ENCODE data around the gene EFNA3. TPM values are rescaled to one million over a fixed set of nuclear protein-coding genes. Genes with fewer than 3 reads are reported as not detected.

Gene EFNA3
- polyA plus RNA-seq, 3 donors = 0.45 to 1.7 (median 0.92) TPM

DNA sequence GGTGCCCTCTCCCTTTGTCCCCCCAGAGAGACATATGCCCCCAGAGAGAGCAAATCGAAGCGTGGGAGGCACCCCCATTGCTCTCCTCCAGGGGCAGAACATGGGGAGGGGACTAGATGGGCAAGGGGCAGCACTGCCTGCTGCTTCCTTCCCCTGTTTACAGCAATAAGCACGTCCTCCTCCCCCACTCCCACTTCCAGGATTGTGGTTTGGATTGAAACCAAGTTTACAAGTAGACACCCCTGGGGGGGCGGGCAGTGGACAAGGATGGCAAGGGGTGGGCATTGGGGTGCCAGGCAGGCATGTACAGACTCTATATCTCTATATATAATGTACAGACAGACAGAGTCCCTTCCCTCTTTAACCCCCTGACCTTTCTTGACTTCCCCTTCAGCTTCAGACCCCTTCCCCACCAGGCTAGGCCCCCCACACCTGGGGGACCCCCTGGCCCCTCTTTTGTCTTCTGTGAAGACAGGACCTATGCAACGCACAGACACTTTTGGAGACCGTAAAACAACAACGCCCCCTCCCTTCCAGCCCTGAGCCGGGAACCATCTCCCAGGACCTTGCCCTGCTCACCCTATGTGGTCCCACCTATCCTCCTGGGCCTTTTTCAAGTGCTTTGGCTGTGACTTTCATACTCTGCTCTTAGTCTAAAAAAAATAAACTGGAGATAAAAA lies 8.4 kb downstream of the EFNA3 start:
- Histone ChIP-seq H3K9ac (ENCODE audit: insufficient read depth, low read length, poor library complexity, severe bottlenecking) (no peak overlapping the region), H3K79me2 (ENCODE audit: insufficient read depth, low read length) (no peaks in the 10 kb centered on the region), H3K4me3 (replicated peaks in 1 of 3; ENCODE audit: low read depth in 2 of 3, low read length in 3 of 3) (no peak overlapping the region), H2AFZ (ENCODE audit: insufficient read depth, low read depth, low read length, poor library complexity, severe bottlenecking) (no peak overlapping the region), H3K9me3 (replicated peaks in 1 of 2; ENCODE audit: control insufficient read depth in 1 of 2, insufficient read depth in 1 of 2, low read length in 2 of 2) (peaks cover 0 to 12% of the 10 kb centered on the region in 2 donors), H4K20me1 (ENCODE audit: insufficient read depth, low read length) (peaks cover 23% of the 10 kb centered on the region), H3K4me1 (ENCODE audit: control insufficient read depth in 1 of 2, insufficient read depth in 2 of 2, low read length in 2 of 2) (peaks cover 31 to 39% of the 10 kb centered on the region in 2 donors), H3K27me3 (ENCODE audit: control insufficient read depth in 2 of 2, insufficient read depth in 2 of 2, low read length in 2 of 2) (peaks cover 18 to 25% of the 10 kb centered on the region in 2 donors), H3K36me3 (replicated peaks in 1 of 2; ENCODE audit: control insufficient read depth in 1 of 2, insufficient read depth in 2 of 2, low read length in 2 of 2) (no peaks in the 10 kb centered on the region), H3K27ac (ENCODE audit: low read depth in 1 of 2, low read length in 2 of 2) (no peak overlapping the region), H3K4me2 (replicated peaks; ENCODE audit: extremely low read depth, low read length, poor library complexity, severe bottlenecking) (no peak overlapping the region)
- peaks cover 5 to 9% of the 10 kb centered on the region in 2 donors for H3K36me3 Mint-ChIP-seq
- DNase-seq = peak in 1 of 3 donors; percentile 3
- intact Hi-C loops (cut with micrococcal nuclease) = loop anchor here in 1 of 2 donors (5.0 to 10.0 kb wide), 3 partner anchors 35 to 532 kb away; partner anchors contain the start of genes ADAM15 and UBE2Q1
- H3K4me1 Mint-ChIP-seq = peaks cover 34% of the 10 kb centered on the region
- no peak overlapping the region for H3K4me3 Mint-ChIP-seq
- peak overlapping the region in 1 of 7 donors; percentile 33 for H3K27ac Mint-ChIP-seq
- TF ChIP-seq, protein P1, sequence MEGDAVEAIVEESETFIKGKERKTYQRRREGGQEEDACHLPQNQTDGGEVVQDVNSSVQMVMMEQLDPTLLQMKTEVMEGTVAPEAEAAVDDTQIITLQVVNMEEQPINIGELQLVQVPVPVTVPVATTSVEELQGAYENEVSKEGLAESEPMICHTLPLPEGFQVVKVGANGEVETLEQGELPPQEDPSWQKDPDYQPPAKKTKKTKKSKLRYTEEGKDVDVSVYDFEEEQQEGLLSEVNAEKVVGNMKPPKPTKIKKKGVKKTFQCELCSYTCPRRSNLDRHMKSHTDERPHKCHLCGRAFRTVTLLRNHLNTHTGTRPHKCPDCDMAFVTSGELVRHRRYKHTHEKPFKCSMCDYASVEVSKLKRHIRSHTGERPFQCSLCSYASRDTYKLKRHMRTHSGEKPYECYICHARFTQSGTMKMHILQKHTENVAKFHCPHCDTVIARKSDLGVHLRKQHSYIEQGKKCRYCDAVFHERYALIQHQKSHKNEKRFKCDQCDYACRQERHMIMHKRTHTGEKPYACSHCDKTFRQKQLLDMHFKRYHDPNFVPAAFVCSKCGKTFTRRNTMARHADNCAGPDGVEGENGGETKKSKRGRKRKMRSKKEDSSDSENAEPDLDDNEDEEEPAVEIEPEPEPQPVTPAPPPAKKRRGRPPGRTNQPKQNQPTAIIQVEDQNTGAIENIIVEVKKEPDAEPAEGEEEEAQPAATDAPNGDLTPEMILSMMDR (IDR thresholded peaks at IDR 0.05) = no peak
- H3K9me3 Mint-ChIP-seq = peaks cover 0 to 14% (median 4%) of the 10 kb centered on the region in 7 donors
- WGBS (ENCODE audit: insufficient coverage) = 57% methylated on average over 3 of the region's 8 CpGs
- H3K27me3 Mint-ChIP-seq (ENCODE audit: low read depth in 3 of 3) = peaks cover 23 to 30% (median 28%) of the 10 kb centered on the region in 3 donors

DNA sequence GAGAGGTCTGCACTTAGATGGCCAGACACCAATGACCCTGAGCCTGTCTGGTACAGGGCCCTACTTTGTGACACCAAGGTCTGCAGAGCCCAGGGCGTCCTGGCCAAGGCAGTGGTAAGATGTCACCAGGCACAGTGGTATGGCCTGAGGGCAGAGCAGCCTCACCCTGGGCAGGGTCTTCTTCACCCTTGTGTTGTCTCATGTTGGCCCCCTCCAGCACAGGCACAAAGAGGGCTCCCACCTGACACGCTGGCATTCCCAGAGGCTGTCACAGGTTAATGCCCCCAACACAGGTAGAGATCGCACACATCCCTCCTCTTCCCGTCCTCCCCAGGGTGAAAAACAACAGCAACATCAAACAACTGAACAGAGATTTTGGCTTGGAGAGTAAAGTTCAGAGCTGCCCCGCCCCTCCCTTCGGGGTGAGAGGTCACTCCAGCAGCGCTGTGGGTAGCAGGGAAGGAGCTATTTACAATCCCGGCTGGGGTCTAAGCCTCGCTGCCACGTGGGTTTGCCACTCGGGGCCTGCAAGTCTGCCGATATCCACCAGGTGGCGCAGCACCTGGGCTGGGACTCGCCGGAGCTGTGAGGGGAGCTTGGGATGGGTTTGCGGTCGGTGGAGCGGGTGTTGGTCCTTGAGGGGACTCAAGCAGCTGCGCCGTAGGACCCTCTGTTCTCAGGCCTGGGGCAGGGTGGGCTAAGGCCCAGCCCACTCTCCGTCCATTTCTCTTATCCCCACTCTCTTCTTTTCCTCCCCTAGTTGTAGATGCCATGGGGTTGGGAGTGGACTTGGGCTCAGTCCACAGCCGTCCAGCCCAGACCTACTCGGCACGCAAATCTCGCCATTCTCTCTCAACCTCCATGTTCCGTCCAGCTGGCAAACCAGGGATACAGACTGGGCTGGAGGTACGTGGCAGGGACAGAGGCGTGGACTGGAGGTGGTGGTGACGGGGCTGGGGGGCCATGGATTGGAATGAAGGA lies 12.7 kb downstream of the EFNA3 start:
- H3K27ac Mint-ChIP-seq = no peak overlapping the region
- intact Hi-C loops (cut with micrococcal nuclease) = loop anchor here (1.0 to 5.0 kb wide), 3 partner anchors 36 to 76 kb away; partner anchors contain the start of gene EFNA1 (in 1 of the 2)
- peaks cover 6% of the 10 kb centered on the region for H3K4me1 Mint-ChIP-seq
- H2AFZ ChIP-seq (ENCODE audit: insufficient read depth, low read depth, low read length, poor library complexity, severe bottlenecking) = peak overlapping the region; percentile 1
- H3K4me3 Mint-ChIP-seq = peak overlapping the region in 1 of 2 donors; percentile 48
- H3K27me3 ChIP-seq (ENCODE audit: control insufficient read depth in 2 of 2, insufficient read depth in 2 of 2, low read length in 2 of 2) = peaks cover 0 to 6% of the 10 kb centered on the region in 2 donors
- 38% methylated on average over 18 of the region's 29 CpGs for WGBS (ENCODE audit: insufficient coverage)
- H4K20me1 ChIP-seq (ENCODE audit: insufficient read depth, low read length) = peaks cover 1% of the 10 kb centered on the region
- peaks cover 5 to 15% (median 9%) of the 10 kb centered on the region in 3 donors for H3K27me3 Mint-ChIP-seq (ENCODE audit: low read depth in 3 of 3)
- H3K4me2 ChIP-seq (replicated peaks; ENCODE audit: extremely low read depth, low read length, poor library complexity, severe bottlenecking) = no peak overlapping the region
- H3K27ac ChIP-seq (ENCODE audit: low read depth in 1 of 2, low read length in 2 of 2) = no peak overlapping the region
- H3K4me3 ChIP-seq (replicated peaks in 1 of 3; ENCODE audit: low read depth in 2 of 3, low read length in 3 of 3) = no peak overlapping the region
- TF ChIP-seq, protein P1 (IDR thresholded peaks at IDR 0.05) = peak; percentile 97
- H3K9ac ChIP-seq (ENCODE audit: insufficient read depth, low read length, poor library complexity, severe bottlenecking) = no peak overlapping the region
- peaks cover 0 to 5% of the 10 kb centered on the region in 2 donors for H3K36me3 Mint-ChIP-seq
- no peaks in the 10 kb centered on the region for H3K9me3 Mint-ChIP-seq
- H3K79me2 ChIP-seq (ENCODE audit: insufficient read depth, low read length) = no peaks in the 10 kb centered on the region
- no peaks in the 10 kb centered on the region for H3K9me3 ChIP-seq (replicated peaks in 1 of 2; ENCODE audit: control insufficient read depth in 1 of 2, insufficient read depth in 1 of 2, low read length in 2 of 2)
- H3K4me1 ChIP-seq (ENCODE audit: control insufficient read depth in 1 of 2, insufficient read depth in 2 of 2, low read length in 2 of 2) = peaks cover 1 to 11% of the 10 kb centered on the region in 2 donors
- H3K36me3 ChIP-seq (replicated peaks in 1 of 2; ENCODE audit: control insufficient read depth in 1 of 2, insufficient read depth in 2 of 2, low read length in 2 of 2) = no peaks in the 10 kb centered on the region
- DNase-seq = peak; percentile 71 to 79 (median 75)

Data from CD14-positive monocyte (primary cell).